GM18867 (cell line): ENCODE results near the gene ERG.

Source experiments
- ATAC-seq: cut with Tn5 transposase; IDR thresholded peaks from one replicate; pipeline ENCODE4 v1.9.1; 2021; ENCODE audit warnings: mild to moderate bottlenecking, moderate library complexity; ENCODE audit not compliant: unreplicated experiment

ERG gene

DNA sequence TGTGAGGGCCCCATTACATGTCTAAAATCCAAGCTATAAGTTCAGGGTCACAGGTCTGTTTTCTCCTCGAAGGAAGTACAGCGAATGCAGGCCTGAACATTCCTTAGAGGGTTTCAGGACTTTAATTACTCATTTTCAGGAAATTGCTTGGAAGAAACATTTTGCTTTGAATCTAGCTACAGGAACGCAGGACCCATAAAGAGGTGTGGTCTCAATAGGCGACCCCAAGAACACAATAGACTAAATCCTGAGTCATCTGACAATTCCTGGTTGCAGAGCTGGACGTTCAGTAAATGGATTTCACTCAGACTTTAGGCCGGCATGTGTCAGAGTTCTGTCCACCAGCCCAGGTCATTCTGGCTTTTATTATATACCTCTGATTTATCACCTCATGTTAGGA lies 1.0 kb upstream of the ERG start:
- ATAC-seq = no peak

DNA sequence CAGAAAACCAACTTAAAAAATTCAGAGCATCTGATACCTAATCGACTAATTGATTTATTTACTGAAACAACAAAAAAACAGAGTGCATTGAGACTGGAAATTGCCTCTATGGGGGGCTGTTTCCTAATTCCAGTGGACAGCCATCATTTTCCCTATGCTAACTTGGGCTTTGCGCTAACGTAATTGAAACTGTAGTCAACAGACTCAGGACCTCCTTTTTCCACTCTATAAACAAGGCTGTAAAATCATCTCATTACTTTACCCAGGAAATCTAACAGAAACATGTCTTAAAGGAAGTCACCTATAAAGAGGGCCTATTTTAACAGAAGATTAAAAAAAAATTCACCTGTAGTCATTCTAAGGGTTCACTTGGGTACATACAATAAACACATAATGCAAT lies 2.1 kb downstream of the ERG start:
- ATAC-seq = no peak

DNA sequence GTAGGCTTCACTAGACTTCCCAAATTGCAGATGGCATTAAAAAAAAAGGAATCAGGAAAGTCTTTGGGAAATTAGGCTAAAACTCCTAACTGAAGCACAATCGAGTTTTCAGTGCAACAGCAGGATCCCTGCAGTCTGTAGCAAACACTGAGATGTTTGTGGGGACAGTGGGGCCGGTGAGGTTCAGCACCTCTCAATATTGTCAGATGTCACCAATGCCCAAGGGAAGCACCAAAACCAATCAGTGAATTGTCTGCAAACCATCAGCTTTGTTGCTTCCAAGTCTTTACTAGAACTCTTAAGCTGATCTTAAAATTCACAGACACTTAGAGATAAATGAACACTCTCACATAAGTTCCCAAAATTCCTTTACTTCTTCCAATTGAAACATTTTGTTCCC lies 2.6 kb downstream of the ERG start:
- no peak for ATAC-seq

DNA sequence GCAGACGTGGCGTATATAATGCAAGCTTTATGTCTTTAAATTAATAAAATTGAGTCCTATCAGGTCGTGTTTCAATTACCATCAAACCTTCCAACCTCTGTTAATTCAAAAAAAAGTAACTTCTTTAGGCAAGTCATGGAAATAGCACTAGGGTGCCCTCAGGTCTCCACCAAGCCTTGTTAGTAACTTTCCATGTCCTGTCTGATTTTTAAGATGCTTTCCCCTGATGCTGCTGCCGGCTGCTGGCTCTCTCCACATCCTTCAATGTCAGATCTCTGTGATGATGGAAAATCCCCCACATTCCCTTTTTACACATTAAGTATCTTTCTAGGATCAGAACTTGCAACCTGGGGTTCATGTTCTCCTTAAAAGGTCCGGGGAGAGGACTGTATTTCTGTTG lies 3.0 kb downstream of the ERG start:
- ATAC-seq = no peak

DNA sequence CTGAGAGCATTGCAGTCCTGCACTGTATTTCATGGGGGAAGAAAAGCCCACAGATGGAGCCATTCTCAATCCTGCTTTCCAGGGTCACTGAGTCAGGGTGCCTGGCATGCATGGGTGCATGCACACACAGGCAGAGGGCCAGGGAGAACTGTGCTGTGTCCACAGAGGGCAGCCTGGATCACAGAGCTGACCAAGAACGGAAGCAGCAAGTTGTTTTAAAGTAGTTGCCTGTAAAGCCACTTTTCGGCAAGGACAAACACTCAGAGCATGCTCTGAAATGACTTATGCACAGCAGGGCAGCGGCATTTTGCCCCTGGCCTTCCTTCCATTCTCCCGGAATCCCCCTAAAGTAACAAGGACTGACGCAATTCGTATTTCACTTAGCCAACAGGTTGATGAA lies 3.6 kb downstream of the ERG start:
- no peak for ATAC-seq

DNA sequence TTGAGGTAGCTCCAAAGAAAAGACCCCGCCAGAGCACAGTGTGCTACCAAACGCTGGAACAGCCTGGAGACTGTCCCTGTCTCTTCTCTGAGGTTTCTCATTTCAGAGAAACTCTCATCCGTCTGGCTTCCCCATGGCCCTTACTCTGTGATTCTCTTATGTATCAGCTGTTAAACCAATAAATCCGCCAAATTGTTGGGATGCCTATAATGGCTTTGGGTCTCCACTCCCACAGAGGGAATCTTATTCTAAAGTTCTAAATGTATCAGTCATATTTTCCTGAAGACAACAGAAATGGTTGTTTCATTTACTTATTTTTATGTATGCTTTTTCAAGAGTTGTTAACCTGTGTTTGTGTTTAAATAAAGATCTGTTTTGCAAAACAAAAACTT lies 4.0 kb downstream of the ERG start:
- ATAC-seq = no peak

DNA sequence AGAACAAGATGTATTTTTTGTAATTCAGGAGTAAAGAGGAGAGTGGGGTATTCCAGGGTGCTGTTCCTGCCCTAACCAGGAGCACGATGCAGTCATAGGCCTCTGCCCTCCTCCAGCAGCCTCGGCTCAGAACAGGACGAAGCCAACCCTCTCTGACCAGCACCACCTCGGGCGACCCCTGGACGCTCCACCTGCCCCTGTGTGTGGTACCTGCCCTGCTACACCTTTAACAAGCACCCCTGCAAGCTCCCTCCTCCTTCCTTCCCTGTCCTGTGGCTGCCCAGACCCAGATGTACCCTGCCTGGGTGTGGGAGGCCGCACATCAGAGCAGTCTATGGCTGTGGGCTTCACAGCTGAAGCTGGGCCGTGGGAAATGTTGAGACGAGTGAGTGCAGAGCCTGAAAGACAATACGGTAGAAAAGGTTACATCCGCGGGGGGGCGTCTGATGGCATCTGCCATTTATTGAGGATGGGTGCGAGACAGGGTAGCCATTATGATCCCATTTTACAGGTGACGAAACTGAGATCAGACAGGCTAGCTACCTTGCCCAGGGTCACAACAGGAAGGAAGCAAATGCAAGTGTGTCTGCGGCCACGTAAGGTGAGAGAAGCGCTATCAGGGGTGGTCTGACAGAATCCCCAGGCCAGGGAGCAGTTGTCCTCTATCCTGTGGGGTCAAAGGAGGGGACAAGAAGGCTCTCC lies 4.6 kb downstream of the ERG start:
- ATAC-seq = no peak

DNA sequence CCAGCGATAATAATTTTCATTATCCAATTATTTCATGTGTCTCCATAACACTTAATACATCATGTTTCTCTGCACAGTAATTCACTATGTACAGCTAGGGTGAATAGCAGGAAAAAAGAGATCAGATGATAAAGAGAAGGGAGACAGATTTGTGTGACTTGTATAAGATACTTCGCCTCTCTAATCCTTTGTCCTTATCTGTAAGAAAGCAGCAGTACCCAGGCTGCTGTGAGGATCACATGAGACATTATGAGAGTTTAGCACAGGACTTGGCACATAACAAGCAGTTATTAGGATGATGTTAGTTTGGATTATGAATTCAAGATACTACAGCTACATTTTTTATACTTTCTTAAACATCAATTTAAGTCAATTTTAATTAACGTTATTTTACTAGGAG lies 6.3 kb downstream of the ERG start:
- no peak for ATAC-seq

DNA sequence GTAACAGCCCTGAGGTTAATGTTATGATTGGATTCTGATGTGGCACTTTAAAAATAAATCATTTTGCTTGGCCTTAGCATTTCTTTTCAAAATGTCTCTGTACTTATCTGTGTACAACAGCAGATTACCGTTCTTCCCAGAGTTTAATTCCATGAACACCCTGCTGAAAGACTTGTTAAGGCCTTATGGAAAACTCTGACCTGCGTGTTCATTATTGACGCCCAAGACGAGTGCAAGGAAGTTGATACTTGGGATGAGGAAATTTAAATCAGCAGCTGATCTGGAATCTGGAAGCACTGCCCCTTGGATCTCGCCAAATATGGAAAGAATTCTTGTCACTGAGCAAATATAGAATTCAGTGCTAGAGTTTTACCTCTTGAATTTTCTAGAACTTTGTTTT lies 6.7 kb downstream of the ERG start:
- ATAC-seq = no peak

DNA sequence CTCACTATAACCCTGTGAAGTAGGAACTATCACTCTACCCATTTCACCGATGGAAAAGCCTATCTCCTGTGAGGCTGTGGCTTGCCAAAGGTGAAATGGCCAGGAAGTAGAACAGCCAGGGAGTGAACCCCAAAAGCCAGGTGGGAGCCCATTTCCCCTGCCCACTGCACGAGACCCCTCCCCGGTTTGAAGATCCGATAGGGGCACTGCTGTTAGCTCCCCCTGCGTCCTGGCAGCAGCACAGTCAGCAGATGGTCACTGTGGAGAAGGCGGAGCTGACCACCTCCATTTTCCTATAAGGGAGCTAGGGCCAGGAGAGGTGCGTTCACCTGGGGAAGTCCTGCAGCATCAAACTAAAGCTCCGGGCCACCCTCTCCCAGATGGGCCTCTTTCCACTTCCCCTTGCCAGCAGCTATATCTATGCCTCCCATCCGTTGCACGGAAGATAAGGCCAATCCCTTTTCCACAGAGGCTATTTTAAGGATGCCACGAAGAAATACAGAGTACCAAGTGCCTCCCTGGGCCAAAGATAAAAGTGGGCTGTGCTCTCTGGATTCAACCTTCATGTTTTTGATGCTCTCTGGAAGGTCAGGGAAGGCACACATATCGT lies 7.8 kb downstream of the ERG start:
- ATAC-seq = no peak

DNA sequence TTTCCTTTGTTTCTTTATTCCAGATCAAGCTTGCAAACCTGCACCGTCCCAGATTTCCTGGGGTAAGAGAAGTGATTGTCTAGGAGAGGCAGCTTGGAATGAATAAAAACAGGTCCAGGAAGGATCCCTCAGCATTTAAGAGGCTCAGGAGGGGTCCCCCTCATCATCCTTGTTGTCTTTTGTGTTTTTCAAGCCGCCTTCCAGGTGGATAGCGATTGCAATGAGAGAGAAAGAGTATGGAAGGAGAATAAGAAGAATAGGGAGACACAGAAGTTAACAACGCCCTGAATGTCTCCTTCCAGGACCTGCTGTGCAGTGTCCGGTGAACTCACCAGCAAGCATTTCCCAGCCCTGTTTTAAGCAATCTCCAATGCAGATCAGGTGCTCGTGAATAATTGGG lies 8.5 kb downstream of the ERG start:
- ATAC-seq = no peak

DNA sequence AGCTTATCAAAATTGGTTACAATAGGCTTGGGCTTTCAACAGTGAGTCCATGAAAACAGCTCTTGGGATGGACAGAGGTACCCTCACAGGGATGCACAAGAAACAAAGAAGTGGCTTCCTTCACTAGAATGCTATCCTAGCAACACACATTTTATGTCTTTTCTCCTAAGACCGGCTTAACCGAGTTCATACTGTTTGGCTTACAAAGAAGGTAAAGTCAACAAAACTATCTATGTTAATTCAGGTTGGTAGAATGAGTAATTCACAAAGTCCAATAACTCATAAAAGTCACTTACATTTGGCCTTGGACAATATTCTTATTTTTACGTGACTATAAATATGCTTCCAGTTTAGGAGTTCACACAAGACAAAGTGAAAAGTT lies 9.0 kb downstream of the ERG start:
- ATAC-seq = no peak

DNA sequence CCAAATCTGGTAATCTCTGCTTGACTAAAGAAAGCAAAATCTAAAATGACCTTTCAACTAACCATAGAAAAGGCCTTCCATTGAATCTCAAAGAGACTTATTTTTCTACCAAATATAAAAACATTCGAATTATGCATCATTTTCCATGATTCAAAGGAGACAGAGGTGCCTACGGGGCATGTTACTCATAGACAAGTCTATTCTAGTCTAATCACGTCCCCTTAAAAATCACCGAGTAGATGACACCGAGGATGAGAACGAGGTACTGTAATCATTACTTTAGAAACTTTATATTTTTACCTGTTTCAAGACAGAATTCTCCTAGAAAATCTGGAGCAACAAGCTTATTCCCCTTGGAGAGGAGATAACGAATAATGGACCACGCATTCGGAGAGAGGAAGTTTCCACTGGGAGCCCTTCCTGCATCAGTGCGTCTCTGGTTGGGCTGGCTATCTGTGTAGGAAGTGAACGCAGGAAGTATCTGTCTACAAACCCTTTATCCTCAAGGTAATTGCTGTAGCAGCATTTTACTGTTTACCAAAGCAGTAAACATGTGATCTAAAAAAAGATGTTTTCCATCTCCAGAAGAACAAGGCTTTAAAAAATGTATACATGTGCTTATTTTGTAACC lies 9.5 kb downstream of the ERG start:
- ATAC-seq = no peak

DNA sequence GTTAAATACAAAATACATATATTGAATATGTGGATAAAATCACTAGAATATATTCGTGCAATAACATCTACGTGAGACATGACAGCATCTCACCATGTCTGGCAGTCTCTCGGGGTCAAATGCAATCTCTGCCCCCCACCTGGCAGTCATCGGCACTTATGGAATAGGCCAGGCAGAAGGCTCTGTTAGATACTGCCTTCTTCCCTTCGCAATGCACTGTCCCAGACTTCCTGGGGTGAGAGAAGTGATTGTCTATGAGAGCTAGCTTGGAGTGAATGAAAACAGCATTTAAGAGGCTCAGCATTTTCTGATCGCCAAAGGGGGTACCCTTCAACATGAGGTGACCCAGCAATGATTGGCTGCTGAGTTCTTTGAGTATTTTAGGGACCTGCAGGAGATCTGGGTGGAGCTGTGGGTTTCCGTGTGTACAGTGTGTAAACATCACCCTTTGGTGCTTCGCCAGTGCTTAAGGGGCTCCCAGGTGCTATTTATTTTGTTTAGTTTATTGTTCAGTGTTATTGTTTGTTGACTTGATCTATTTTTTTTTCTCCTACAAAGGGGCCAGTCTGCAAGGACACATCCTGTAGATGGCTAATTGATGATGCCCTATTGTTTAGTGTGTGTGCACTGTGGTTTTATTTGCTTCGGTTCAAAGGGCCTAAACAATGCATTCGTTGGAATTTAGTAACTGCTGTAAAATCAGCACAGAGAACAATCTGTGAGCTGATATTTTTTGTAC lies 10.2 kb downstream of the ERG start:
- no peak for ATAC-seq

DNA sequence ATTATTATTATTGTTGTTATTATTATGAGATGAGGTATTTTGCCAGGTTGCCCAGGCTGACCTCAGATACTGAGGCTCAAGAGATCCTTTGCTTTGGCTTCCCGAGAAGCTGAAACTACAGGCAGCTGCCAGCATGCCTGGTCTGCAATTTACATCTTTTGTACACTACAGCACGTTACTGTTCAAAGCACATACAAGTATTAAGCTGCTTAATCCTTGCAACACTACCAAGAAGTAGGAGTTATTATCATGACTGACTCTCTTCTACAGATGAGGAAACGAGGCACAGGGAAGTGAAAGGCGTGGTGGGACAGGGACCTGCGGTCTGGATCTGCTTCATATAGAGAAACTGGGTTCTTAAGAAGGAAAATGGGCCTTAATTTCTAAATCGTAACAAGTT lies 11.6 kb downstream of the ERG start:
- ATAC-seq = no peak

DNA sequence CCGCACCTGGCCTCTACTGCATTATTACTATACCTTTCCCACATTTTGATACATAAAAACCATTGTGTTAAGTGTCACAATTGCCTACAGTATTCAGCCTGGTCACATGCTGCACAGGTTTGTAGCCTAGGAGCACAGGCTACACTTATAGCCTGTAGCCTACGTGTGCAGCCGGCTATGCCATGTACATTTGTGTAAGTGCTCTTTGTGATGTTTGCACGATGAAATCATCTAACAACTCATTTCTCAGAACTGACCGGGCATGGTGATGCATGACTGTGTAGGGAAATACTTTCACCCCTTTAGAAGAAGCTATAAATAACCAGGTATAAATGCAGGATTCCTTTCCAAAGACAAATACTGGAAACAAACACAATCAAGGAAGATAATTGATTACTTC lies 12.1 kb downstream of the ERG start:
- no peak for ATAC-seq

DNA sequence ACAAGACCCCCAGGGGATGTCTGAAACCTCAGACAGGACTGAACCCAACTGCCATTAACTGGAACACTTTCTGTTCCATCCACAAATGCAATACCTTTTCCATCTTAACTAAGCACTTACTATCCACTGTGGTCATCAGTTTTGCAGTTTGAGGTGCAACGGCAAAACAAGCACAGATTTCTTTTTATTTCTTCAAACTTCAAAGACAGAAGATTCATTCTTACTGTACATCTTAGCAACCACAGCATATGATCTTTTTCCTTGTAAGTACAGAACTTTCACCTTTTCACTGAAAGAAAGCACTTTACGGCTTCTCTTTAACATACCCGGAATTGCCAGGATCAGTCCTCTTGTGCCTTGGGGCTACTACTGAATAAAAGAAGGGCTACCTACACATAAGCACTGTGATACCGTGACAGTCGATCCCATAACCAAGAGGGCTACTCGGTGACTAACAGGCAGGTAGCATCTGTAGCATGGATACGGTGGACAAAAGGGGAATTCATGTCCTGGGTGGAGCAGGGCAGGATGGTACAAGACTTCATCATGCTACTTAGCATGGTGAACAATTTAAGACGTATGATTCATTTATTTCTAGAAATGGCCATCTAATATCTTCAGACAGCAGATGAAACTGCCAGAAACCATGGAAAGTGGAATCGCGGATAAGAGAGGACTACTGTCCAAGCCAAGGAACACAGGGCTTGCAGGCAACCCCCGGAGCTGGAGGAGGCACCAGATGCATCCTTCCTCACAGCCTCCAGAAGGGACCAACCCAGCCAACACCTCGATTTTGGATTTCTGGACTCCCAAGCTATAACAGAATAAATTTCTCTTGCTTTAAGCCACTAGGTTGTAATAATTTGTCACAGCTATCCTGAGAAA lies 18.4 kb downstream of the ERG start:
- ATAC-seq = no peak

DNA sequence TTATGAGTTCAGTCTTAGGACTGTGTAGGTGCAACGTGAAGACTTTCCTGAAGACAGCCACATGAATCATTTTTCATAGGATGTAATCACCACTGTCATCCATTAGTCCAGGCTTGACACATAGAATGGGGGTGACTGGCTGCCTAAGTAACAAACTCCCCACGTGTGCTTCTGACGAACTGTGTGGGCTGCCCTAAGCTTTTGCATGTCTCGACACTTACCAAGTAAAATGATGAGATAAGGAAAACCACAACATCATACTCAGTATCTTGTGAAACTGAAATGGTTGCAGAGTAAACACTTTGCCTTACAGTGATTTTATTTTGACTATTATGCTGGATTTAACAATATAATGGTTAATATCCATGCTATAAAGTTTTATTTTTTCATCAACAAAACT lies 19.5 kb downstream of the ERG start:
- no peak for ATAC-seq

DNA sequence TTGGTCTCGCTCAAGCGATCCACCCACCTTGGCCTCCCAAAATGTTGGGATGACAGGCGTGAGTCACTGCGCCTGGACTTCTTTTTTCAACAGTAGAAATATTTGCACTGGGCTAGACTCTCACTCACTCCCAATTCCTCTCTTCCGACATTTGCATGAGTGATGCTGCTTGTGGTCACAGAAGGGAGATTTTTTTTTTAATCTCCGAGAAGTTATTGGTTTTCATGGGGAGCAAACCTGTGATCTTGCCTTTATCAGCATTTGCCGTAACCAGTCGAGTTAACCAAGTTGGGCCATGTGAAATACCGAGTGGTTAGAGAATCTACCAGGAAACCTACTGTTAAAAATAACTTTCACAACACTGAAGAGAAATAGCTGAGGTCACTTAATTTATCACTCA lies 21.1 kb downstream of the ERG start:
- no peak for ATAC-seq

DNA sequence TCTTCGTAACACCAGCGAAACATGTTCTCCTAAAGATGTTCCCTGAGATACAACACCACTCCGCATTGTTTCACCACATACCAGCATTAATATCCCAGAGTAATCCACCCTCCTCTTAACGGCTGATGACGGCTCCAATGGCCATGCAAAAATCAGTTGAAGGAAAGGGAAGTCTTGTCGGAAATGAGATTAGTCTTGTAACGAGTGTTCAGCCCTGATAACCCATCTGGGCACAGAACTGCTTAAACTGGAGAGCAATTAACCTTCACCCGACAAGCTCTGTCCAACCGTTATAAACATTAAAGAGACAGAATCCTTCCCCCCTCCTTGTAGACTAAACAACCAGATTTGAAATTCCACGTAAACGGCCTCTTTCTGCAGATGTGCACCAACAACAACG lies 21.9 kb downstream of the ERG start:
- no peak for ATAC-seq

DNA sequence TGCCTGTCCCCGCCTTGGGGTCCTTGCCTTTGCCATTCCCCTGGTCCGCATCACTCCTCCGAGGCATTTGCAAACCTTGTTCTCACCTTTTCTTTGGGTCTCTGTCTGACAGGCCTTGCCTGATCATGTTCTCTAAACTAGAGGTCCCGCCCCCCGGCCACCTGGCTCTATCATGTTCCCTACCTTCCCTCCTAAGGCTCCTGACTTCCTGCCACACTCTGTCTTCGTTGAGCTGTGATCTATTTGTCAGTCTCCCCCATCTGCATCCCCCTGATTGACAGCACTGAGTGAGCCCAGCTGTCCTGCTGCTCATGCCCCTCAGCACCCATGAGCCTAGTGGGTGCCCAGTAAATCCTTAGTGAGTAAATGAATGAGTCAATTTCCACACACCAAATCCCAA lies 22.8 kb downstream of the ERG start:
- no peak for ATAC-seq
